Measurements from ENCODE around the gene ENTPD5.

DNA sequence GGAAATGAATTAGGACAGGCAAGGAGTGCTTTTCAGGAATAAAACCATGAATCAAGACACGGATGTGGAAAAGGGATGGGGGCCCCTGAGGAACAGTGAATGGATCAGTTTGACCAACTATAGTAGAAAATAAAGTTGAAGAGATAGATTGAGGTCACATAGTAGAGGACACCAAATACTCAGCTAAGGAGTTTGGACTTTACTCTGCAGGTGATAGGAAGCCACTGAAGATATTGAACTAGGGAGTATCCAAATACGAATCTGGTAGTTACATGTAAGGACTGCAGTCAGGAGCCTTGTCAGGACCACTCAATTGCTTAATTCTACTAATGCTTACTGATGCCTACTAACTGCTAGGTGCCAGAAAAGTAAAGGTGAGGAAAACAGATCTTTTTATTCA lies 20.4 kb downstream of the ENTPD5 start:
- TF ChIP-seq, protein P1, sequence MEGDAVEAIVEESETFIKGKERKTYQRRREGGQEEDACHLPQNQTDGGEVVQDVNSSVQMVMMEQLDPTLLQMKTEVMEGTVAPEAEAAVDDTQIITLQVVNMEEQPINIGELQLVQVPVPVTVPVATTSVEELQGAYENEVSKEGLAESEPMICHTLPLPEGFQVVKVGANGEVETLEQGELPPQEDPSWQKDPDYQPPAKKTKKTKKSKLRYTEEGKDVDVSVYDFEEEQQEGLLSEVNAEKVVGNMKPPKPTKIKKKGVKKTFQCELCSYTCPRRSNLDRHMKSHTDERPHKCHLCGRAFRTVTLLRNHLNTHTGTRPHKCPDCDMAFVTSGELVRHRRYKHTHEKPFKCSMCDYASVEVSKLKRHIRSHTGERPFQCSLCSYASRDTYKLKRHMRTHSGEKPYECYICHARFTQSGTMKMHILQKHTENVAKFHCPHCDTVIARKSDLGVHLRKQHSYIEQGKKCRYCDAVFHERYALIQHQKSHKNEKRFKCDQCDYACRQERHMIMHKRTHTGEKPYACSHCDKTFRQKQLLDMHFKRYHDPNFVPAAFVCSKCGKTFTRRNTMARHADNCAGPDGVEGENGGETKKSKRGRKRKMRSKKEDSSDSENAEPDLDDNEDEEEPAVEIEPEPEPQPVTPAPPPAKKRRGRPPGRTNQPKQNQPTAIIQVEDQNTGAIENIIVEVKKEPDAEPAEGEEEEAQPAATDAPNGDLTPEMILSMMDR (IDR thresholded peaks at IDR 0.05; ENCODE audit: extremely low read depth in 1 of 2, insufficient read depth in 1 of 2, low read depth in 1 of 2, low read length in 2 of 2): no peak
- TF ChIP-seq POLR2A (IDR thresholded peaks at IDR 0.05; ENCODE audit: low read depth, low read length) (no peak), MAX (IDR thresholded peaks at IDR 0.05; ENCODE audit: insufficient read depth, insufficient read length) (no peak), GATA2 (IDR thresholded peaks at IDR 0.05; ENCODE audit: insufficient read depth, insufficient read length, low read depth, low read length) (no peak), MYC (IDR thresholded peaks at IDR 0.05; ENCODE audit: low read depth, low read length) (no peak)
